Measurements from ENCODE around the gene CELA3A.
A peak's percentile ranks its signal among the peaks of the same experiment; 100 is the strongest.
"Not testable (repeated sequence)": the region's sequence is repeated elsewhere in the genome, so short reads cannot be mapped to it uniquely, and the experiment has no call there.

The CELA3A gene

GRCh38 chr1:21981253-21981652 lies 20.2 kb upstream of the CELA3A start:
- not testable (repeated sequence) for DNase-seq (ENCODE audit: low spot score)

GRCh38 chr1:21982122-21982521 lies 19.3 kb upstream of the CELA3A start:
- DNase-seq (ENCODE audit: low spot score) = not testable (repeated sequence)

DNA sequence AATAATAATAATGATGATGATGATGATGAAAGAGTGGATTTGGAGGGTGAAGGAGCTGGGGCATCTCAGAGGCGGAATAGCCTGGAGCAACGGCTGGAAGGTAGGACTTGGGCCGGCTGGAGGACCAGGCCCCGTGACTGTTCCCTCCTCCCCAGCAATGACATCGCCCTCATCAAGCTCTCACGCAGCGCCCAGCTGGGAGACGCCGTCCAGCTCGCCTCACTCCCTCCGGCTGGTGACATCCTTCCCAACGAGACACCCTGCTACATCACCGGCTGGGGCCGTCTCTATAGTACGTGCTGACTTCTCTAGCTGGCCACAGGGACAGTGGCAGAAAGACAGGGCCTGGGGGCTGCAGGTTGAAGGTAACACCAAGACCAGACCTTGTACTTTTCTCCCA lies 17.9 kb upstream of the CELA3A start:
- DNase-seq (ENCODE audit: low spot score) = not testable (repeated sequence)

- DNase-seq (ENCODE audit: low spot score) = not testable (repeated sequence)
These were observed 15.6 kb upstream of the CELA3A start for GRCh38 chr1:21985893-21986292.

DNA sequence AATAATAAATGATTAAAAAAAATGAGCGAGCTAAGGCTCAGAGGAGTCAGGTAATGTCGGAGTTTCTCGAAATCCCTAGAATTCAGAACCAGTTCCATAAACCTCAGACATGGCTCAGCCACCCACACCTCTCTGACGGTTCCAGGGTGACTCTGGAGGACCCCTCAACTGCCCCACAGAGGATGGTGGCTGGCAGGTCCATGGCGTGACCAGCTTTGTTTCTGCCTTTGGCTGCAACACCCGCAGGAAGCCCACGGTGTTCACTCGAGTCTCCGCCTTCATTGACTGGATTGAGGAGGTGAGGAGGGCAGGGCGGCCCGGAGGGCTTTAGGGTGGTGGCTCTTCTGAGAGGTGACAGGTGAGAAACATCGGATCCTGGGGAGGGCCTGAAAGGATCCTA lies 15.1 kb upstream of the CELA3A start:
- DNase-seq (ENCODE audit: low spot score) = not testable (repeated sequence)

DNA sequence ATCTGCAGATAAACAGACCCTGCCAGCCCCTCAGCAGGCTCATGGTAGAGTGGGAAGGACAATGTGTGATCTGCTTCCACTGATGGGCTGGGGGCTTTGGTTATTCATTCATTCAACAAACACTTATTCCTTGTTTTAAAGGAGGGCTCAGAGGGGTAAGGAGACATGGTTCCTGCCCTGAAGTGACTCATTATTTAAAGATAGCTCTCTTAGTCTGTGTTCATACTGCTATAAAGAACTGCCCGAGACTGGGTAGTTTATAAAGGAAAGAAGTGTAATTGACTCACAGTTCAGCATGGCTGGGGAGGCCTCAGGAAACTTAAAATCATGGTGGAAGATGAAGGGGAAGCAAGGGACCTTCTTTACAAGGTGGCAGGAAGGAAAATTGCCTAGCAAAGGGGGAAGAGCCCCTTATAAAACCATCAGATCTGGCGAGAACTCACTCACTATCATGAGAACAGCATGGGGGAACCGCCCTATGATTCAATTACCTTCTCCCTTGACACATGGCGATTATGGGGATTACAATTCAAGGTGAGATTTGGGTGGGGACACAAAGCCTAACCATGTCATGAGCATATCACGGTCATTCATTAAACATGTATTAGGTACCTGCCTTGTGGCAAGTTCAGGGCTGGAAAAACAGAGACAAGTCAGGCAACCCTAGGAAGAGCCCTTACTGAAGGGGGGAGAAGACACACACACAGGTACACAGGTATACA lies 11.6 kb upstream of the CELA3A start:
- DNase-seq (ENCODE audit: low spot score) = not testable (repeated sequence)

DNA sequence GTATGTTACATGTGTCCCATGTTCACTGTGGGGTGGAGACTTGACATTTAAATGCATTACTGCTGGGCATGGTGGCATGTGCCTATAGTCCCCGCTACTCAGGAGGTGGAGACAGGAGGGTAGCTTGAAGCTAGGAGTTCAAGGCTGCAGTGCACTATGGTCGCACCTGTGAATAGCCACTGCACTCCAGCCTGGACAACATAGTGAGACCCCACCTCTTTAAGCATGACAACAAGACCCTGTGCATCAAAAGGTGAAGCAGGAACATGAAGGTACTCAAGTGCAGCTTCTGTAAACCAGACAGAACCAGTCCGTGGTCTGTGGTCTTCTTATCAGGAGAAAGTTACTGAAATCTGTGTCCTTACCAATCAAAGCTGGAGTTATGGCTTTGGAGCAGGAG lies 9.3 kb upstream of the CELA3A start:
- DNase-seq (ENCODE audit: low spot score) = not testable (repeated sequence)

DNA sequence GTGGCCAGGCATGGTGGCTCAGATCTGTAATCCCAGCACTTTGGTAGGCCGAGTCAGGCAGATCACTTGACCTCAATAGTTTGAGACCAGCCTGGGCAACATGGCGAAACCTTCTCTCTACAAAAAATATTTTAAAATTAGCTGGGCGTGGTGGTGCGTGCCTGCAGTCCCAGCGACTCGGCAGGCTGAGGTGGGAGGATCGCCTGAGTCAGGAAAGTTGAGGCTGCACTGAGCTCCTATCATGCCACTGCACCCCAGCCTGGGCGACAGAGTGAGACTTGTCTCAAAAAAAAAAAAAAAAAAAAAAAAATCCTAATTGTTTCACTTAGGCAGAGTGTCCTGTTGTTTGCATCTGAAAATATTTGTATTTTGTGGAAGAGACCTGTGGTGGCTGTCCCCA lies 6.7 kb upstream of the CELA3A start:
- DNase-seq (ENCODE audit: low spot score) = not testable (repeated sequence)

DNA sequence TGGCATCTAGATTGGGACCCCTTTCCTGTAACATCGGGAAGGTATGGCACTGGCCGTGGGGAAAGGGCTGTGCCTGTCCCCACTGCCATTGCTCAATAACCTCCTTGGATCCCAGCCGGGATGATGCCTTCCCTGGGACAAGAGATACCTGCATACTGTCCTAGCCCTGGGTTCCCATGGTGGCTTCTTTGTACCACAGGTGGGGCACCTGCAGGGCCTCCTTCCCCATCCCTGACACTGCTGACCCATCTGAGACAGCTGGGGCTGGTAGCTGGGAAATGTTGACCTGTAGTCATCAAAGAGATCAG lies 4.8 kb upstream of the CELA3A start:
- not testable (repeated sequence) for DNase-seq (ENCODE audit: low spot score)

DNA sequence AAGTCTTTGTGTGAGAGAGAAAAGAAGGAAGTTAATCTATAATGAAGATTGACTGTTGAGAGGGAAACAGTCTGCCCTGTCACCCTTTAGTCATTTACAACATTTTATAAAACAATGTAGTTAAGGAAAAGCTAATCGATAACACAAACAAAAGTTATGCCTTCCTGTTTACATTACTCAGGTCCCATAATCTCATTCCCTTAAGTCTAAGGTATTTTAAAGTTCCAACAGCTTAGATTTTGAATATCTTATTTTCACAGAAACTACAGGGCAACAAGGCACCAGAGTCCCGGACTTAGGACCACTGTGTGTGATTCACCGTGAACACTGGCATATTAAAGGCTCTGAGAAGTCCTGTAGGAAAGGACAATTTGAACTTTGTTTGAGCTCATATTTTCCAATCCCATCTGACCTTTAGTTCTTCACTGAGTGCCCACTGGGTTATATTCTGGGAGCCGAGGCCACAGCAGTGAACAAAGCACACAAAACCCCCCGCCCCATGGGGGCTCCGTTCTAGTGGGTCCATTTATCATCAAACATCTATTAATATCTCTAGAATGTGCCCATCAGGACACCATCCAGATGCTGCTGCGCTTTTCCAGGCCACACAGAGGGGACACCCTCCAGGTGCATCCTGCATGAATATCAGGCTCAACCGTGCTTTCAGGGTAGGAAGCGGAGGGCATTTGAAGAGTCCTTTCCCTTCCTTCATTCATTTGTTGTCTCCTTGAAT lies 3.4 kb upstream of the CELA3A start:
- DNase-seq (ENCODE audit: low spot score) = not testable (repeated sequence)

- DNase-seq (ENCODE audit: low spot score) = not testable (repeated sequence)
These were observed 2.7 kb upstream of the CELA3A start for GRCh38 chr1:21998624-21999294.

GRCh38 chr1:21999645-22000044 lies 1.8 kb upstream of the CELA3A start:
- DNase-seq (ENCODE audit: low spot score) = not testable (repeated sequence)

DNA sequence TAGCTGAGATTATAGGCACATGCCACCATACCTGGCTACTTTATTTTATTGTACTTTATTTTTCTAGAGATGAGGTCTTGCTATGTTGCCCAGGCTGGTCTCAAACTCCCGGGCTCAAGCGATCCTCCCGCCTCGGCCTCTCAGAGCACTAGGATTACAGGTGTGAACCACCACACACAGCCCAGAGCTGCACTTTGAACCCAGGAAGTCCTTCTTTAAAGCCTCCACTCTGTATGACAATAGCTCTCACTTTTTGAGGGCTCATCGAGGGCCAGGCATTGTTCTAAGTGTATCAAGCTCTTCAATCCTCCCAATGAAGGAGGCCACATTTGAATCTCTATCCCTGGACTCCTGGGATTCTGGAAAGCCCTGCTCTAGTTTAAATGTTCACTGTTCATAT lies 1.0 kb downstream of the CELA3A start:
- not testable (repeated sequence) for DNase-seq (ENCODE audit: low spot score)

GRCh38 chr1:22002875-22003274 lies 1.4 kb downstream of the CELA3A start:
- not testable (repeated sequence) for DNase-seq (ENCODE audit: low spot score)

DNA sequence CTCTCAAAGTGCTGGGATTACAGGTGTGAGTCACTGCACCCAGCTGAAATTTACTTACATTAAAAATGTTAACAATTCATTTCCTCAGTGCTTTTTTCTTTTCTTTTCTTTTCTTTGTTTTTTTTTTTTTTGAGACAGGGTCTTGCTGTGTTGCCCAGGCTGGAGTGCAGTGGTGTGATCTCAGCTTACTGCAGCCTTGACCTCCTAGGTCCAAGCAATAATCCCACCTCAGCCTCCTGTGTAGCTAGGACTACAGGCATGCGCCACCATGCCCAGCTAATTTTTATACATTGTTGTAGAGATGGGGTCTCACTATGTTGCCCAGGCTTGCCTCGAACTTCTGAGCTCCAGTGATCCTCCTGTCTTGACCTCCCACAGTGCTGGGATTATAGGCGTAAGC lies 2.5 kb downstream of the CELA3A start:
- DNase-seq (ENCODE audit: low spot score) = not testable (repeated sequence)

DNA sequence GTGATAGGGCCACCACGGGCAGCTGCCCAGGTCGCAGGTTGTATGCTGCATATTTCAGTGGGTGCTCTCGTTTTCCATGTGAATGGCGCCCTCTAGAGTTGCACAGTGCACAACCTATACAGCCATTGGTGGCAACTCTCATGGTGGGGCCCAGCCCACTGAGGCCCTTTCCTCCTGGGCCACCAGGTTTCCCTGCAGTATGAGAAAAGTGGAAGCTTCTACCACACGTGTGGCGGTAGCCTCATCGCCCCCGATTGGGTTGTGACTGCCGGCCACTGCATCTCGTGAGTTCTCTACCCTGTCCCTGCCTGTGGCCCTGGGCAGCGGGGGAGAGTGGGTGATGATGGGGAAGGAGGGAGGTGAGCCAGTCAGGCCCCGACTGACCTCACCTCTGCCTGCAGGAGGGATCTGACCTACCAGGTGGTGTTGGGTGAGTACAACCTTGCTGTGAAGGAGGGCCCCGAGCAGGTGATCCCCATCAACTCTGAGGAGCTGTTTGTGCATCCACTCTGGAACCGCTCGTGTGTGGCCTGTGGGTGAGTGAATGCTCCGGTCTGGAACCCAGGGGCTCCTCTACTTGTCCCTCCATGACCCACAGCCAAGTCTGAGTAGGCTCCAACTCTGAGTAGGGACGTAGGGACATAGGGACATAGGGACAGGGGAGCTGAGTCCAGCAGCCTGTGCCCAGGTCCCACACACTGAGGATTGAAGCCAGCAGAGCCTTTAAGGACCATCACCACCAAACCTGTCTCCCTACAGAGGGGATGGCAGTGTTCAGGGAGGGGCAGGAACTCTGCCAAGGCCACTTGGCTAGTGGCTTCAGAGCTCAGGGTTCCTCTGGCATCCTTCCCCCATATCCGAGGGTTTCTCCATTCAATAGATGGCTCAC lies 4.0 kb downstream of the CELA3A start:
- peak; percentile 30 for DNase-seq (ENCODE audit: low spot score)

DNA sequence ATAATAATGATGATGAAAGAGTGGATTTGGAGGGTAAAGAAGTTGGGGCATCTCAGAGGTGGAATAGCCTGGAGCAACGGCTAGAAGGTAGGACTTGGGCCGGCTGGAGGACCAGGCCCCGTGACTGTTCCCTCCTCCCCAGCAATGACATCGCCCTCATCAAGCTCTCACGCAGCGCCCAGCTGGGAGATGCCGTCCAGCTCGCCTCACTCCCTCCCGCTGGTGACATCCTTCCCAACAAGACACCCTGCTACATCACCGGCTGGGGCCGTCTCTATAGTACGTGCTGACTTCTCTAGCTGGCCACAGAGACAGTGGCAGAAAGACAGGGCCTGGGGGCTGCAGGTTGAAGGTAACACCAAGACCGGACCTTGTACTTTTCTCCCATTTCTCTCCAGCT lies 5.3 kb downstream of the CELA3A start:
- not testable (repeated sequence) for DNase-seq (ENCODE audit: low spot score)

GRCh38 chr1:22007262-22007661 lies 5.8 kb downstream of the CELA3A start:
- DNase-seq (ENCODE audit: low spot score) = not testable (repeated sequence)

DNA sequence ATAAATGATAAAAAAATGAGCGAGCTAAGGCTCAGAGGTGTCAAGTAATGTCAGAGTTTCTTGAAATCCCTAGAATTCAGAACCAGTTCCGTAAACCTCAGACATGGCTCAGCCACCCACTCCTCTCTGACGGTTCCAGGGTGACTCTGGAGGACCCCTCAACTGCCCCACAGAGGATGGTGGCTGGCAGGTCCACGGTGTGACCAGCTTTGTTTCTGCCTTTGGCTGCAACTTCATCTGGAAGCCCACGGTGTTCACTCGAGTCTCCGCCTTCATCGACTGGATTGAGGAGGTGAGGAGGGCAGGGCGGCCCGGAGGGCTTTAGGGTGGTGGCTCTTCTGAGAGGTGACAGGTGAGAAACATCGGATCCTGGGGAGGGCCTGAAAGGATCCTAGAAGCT lies 8.1 kb downstream of the CELA3A start:
- DNase-seq (ENCODE audit: low spot score) = not testable (repeated sequence)

GRCh38 chr1:22012752-22013151 lies 11.3 kb downstream of the CELA3A start:
- not testable (repeated sequence) for DNase-seq (ENCODE audit: low spot score)

GRCh38 chr1:22014575-22015206 lies 13.2 kb downstream of the CELA3A start:
- DNase-seq (ENCODE audit: low spot score) = not testable (repeated sequence)
